ENCODE data around the gene ME1. TPM values are rescaled to one million over a fixed set of nuclear protein-coding genes. Genes with fewer than 3 reads are reported as not detected.

ME1 gene
- total RNA-seq, 1 donor from 2014 or later = 12.8 TPM

DNA sequence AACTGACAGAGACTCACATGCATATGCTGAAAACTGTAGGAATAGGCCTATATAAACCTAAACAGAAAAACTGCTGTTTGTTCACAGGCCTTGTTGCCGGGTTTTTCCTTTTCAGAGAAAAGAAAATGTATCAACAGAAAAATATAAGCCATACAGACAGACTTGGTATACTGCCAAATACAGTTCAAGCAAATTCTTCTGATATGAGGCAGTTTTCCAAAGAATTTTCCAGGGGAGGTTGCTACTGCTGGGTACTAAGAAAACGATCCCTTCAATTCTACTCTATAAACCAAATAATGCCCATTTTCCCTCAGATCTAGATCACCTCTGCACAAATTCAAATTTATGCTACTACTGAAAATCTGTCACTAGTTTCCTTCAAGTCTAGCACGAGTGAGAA, 59.4 kb downstream of the ME1 start:
- TF ChIP-seq, protein P1, sequence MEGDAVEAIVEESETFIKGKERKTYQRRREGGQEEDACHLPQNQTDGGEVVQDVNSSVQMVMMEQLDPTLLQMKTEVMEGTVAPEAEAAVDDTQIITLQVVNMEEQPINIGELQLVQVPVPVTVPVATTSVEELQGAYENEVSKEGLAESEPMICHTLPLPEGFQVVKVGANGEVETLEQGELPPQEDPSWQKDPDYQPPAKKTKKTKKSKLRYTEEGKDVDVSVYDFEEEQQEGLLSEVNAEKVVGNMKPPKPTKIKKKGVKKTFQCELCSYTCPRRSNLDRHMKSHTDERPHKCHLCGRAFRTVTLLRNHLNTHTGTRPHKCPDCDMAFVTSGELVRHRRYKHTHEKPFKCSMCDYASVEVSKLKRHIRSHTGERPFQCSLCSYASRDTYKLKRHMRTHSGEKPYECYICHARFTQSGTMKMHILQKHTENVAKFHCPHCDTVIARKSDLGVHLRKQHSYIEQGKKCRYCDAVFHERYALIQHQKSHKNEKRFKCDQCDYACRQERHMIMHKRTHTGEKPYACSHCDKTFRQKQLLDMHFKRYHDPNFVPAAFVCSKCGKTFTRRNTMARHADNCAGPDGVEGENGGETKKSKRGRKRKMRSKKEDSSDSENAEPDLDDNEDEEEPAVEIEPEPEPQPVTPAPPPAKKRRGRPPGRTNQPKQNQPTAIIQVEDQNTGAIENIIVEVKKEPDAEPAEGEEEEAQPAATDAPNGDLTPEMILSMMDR (IDR thresholded peaks at IDR 0.05) = no peak
- TF ChIP-seq POLR2AphosphoS5 (IDR thresholded peaks at IDR 0.05; ENCODE audit: insufficient read depth in 1 of 2, low read depth in 1 of 2) (no peak), POLR2A (IDR thresholded peaks at IDR 0.05) (no peak)
- Histone ChIP-seq H3K27ac (no peak overlapping the region), H3K4me3 (no peak overlapping the region), H3K36me3 (no peaks in the 10 kb centered on the region), H3K4me1 (no peaks in the 10 kb centered on the region), H3K27me3 (no peaks in the 10 kb centered on the region), H3K9me3 (no peaks in the 10 kb centered on the region)
- DNase-seq (ENCODE audit: extremely low spot score in 2 of 2) = no peak
- intact Hi-C loops (cut with DNase I) = no loop called here

GRCh38 chr6:83370567-83370966, 60.3 kb downstream of the ME1 start:
- H3K27ac ChIP-seq = no peak overlapping the region
- intact Hi-C loops (cut with DNase I) = no loop called here
- H3K36me3 ChIP-seq = no peaks in the 10 kb centered on the region
- TF ChIP-seq, protein P1 (IDR thresholded peaks at IDR 0.05) = no peak
- TF ChIP-seq POLR2AphosphoS5 (IDR thresholded peaks at IDR 0.05; ENCODE audit: insufficient read depth in 1 of 2, low read depth in 1 of 2) (no peak), POLR2A (IDR thresholded peaks at IDR 0.05) (no peak)
- no peaks in the 10 kb centered on the region for H3K27me3 ChIP-seq
- H3K4me1 ChIP-seq = no peaks in the 10 kb centered on the region
- H3K4me3 ChIP-seq = no peak overlapping the region
- H3K9me3 ChIP-seq = no peaks in the 10 kb centered on the region
- DNase-seq (ENCODE audit: extremely low spot score in 2 of 2) = no peak

GRCh38 chr6:83369692-83370091, 61.2 kb downstream of the ME1 start:
- intact Hi-C loops (cut with DNase I) = no loop called here
- Histone ChIP-seq H3K9me3 (no peaks in the 10 kb centered on the region), H3K4me3 (no peak overlapping the region), H3K4me1 (no peaks in the 10 kb centered on the region), H3K27me3 (no peaks in the 10 kb centered on the region), H3K27ac (no peak overlapping the region), H3K36me3 (no peaks in the 10 kb centered on the region)
- DNase-seq (ENCODE audit: extremely low spot score in 2 of 2) = no peak
- no peak for TF ChIP-seq POLR2AphosphoS5 (IDR thresholded peaks at IDR 0.05; ENCODE audit: insufficient read depth in 1 of 2, low read depth in 1 of 2)
- TF ChIP-seq, protein P1 (IDR thresholded peaks at IDR 0.05) = no peak

GRCh38 chr6:83368577-83368976, 62.3 kb downstream of the ME1 start:
- Histone ChIP-seq H3K4me1 (no peaks in the 10 kb centered on the region), H3K36me3 (no peaks in the 10 kb centered on the region), H3K9me3 (no peaks in the 10 kb centered on the region), H3K27me3 (no peaks in the 10 kb centered on the region), H3K27ac (no peak overlapping the region), H3K4me3 (no peak overlapping the region)
- DNase-seq (ENCODE audit: extremely low spot score in 2 of 2) = no peak
- intact Hi-C loops (cut with DNase I) = no loop called here
- TF ChIP-seq, protein P1 (IDR thresholded peaks at IDR 0.05) = no peak

GRCh38 chr6:83367104-83367503, 63.7 kb downstream of the ME1 start:
- Histone ChIP-seq H3K4me3 (no peak overlapping the region), H3K9me3 (no peaks in the 10 kb centered on the region), H3K27ac (no peak overlapping the region), H3K27me3 (no peaks in the 10 kb centered on the region), H3K36me3 (no peaks in the 10 kb centered on the region), H3K4me1 (no peaks in the 10 kb centered on the region)
- intact Hi-C loops (cut with DNase I) = no loop called here
- DNase-seq (ENCODE audit: extremely low spot score in 2 of 2) = no peak
- no peak for TF ChIP-seq POLR2A (IDR thresholded peaks at IDR 0.05)
- no peak for TF ChIP-seq POLR2AphosphoS5 (IDR thresholded peaks at IDR 0.05; ENCODE audit: insufficient read depth in 1 of 2, low read depth in 1 of 2)
- TF ChIP-seq, protein P1 (IDR thresholded peaks at IDR 0.05) = no peak

Data from vagina (tissue), 2 donors.